NT2/D1 (cell line): ENCODE data around the gene MMP26.

Source experiments
- DNase-seq: peaks from one replicate; pipeline ENCODE4 v3.0.0-alpha.2; 2011; ENCODE audit warnings: low read depth, low spot score
- H3K27me3 ChIP-seq: 2 replicates; pipeline ENCODE4 v1.6.0; 2011; ENCODE audit warnings: mild to moderate bottlenecking; ENCODE audit not compliant: insufficient read length, insufficient read depth
- H3K36me3 ChIP-seq: 2 replicates; pipeline ENCODE4 v1.6.1; 2011; ENCODE audit warnings: mild to moderate bottlenecking, low read length, mixed read lengths; ENCODE audit not compliant: insufficient read depth, insufficient read length
- H3K4me1 ChIP-seq: 2 replicates; pipeline ENCODE4 v1.5.1; 2011; ENCODE audit not compliant: insufficient read depth, insufficient read length
- H3K4me3 ChIP-seq: 2 replicates; pipeline ENCODE4 v1.5.1; 2011; ENCODE audit warnings: low read depth; ENCODE audit not compliant: insufficient read length
- H3K9ac ChIP-seq: 2 replicates; pipeline ENCODE4 v1.6.0; 2011; ENCODE audit warnings: low read depth; ENCODE audit not compliant: insufficient read length
- H3K9me3 ChIP-seq: 2 replicates; pipeline ENCODE4 v1.5.1; 2011; ENCODE audit warnings: mild to moderate bottlenecking, low read length; ENCODE audit not compliant: insufficient read depth
- SUZ12 ChIP-seq: IDR thresholded peaks from 2 replicates; pipeline ENCODE4 v1.6.1; 2011; ENCODE audit not compliant: insufficient read length, insufficient read depth; ENCODE audit errors: extremely low read depth
- YY1 ChIP-seq: IDR thresholded peaks from 2 replicates; pipeline ENCODE4 v1.6.1; 2011; ENCODE audit not compliant: insufficient read length, insufficient read depth
- ZNF274 ChIP-seq: IDR thresholded peaks from 2 replicates; pipeline ENCODE4 v1.6.1; 2011; ENCODE audit warnings: mild to moderate bottlenecking, low read depth, low read length

The MMP26 gene

GRCh38 chr11:4672470-4672869, 32.1 kb upstream of the MMP26 start:
- no peak overlapping the region for H3K9ac ChIP-seq
- H3K9me3 ChIP-seq, result no peaks in the 10 kb centered on the region
- no peaks in the 10 kb centered on the region for H3K36me3 ChIP-seq
- H3K4me1 ChIP-seq, result no peaks in the 10 kb centered on the region
- TF ChIP-seq ZNF274, result no peak
- TF ChIP-seq SUZ12, result no peak
- no peak for TF ChIP-seq YY1
- no peaks in the 10 kb centered on the region for H3K27me3 ChIP-seq
- no peak overlapping the region for H3K4me3 ChIP-seq
- no peak for DNase-seq

DNA sequence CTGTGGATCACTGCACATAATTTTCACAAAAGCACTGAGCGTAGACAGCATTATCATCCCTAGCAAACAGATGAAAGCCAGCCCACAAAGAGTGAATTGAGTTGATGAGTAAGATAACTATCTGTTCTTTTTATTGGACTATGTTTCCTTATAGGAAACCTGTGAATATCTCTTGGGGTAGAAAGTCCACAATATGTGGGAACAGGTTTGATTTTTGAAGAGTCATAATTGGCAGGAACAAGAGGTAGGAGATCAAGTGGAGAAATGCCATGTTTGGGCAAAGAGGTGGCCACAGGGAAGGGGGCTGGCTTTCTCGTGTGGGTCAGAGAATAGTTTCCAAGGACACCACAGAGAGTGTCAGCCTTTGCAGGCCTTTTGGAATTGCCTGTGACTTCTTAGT, 30.8 kb upstream of the MMP26 start:
- no peaks in the 10 kb centered on the region for H3K36me3 ChIP-seq
- no peak overlapping the region for H3K4me3 ChIP-seq
- no peak overlapping the region for H3K9ac ChIP-seq
- TF ChIP-seq SUZ12 (no peak), ZNF274 (no peak), YY1 (no peak)
- H3K9me3 ChIP-seq, result no peaks in the 10 kb centered on the region
- DNase-seq, result no peak
- no peaks in the 10 kb centered on the region for H3K27me3 ChIP-seq
- no peaks in the 10 kb centered on the region for H3K4me1 ChIP-seq

DNA sequence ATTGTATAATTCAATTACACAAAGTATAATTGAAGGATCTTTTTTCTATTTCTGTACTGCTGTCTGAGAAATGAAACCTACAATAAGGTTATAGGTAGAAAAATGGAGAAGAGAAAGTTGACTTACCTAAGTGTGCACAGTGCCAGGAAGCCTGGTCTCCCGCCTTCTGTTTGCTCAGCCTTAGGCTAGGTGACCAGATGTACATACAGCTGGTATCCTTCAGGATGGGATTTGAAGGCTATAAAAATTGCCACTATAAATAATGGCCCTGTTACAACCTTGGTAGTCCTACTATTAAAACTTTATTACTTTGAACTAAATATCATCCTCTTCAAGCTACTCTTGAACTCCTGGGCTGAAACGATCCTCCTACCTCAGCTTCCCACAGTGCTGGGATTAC, 26.6 kb upstream of the MMP26 start:
- no peak for DNase-seq
- Histone ChIP-seq H3K9ac (no peak overlapping the region), H3K4me3 (no peak overlapping the region), H3K27me3 (no peaks in the 10 kb centered on the region), H3K4me1 (no peaks in the 10 kb centered on the region), H3K36me3 (no peaks in the 10 kb centered on the region), H3K9me3 (no peaks in the 10 kb centered on the region)
- no peak for TF ChIP-seq SUZ12
- no peak for TF ChIP-seq ZNF274
- TF ChIP-seq YY1, result no peak

DNA sequence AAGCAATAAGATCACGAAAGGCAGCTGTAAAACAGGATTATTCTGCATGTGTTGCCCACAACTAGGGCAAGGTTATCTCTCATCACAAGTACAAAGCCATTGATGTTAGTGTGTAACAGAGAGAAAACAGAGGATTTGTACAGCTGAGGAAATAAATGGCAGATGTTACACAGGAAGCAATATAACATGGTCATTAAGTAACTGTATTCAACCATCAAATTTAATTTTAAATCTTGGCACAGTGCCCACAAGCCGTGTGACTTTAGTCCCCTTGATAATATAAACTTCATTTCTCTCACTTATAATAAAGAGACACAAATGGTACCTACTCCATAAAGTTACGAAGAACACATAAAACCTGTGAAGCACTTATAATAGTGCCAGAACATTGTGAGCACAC, 24.2 kb upstream of the MMP26 start:
- no peak for TF ChIP-seq YY1
- no peak for TF ChIP-seq ZNF274
- no peak for TF ChIP-seq SUZ12
- H3K9me3 ChIP-seq, result no peaks in the 10 kb centered on the region
- no peaks in the 10 kb centered on the region for H3K36me3 ChIP-seq
- DNase-seq, result no peak
- H3K4me3 ChIP-seq, result no peak overlapping the region
- no peak overlapping the region for H3K9ac ChIP-seq
- H3K4me1 ChIP-seq, result no peaks in the 10 kb centered on the region
- no peaks in the 10 kb centered on the region for H3K27me3 ChIP-seq

- Histone ChIP-seq H3K4me3 (no peak overlapping the region), H3K27me3 (no peaks in the 10 kb centered on the region), H3K36me3 (no peaks in the 10 kb centered on the region), H3K9me3 (no peaks in the 10 kb centered on the region), H3K4me1 (no peaks in the 10 kb centered on the region), H3K9ac (no peak overlapping the region)
- no peak for DNase-seq
- TF ChIP-seq ZNF274 (no peak), YY1 (no peak), SUZ12 (no peak)
These were observed 21.8 kb upstream of the MMP26 start for GRCh38 chr11:4682623-4683419.

DNA sequence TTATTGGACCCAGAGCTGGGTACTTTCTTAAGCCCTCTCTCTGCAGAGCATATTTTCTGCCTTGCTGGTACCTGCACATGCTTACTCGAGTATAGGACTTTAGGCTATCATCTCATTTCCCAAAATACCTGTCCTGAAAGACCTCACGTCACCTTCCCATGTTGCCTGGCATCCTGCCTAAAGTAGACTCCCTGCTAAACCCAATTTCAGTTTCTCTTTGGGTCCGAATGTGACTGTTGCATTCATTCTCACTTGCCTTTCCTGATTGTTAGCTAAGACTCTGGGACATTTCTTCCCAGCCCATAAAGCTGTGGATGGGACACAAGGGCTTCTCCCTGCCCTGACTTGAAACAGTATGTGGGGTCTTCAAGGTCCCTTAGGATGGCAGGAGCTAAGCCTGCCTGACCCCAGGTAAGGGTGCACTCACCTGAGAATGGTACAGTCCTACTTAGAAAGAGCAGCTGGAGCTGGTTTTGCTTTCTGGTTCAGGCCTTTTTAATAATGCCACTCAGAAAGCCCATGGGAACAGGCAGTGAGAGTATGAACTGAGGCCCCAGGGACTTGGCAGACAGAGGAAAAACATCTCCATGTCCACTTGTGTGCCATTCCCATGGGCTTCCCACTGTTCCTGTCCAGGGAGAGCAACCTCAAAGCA, 19.8 kb upstream of the MMP26 start:
- Histone ChIP-seq H3K27me3 (no peaks in the 10 kb centered on the region), H3K36me3 (no peaks in the 10 kb centered on the region), H3K9me3 (no peaks in the 10 kb centered on the region), H3K4me3 (no peak overlapping the region), H3K9ac (no peak overlapping the region), H3K4me1 (no peaks in the 10 kb centered on the region)
- TF ChIP-seq YY1 (no peak), ZNF274 (no peak), SUZ12 (no peak)
- no peak for DNase-seq

- H3K4me1 ChIP-seq, result no peaks in the 10 kb centered on the region
- no peak overlapping the region for H3K4me3 ChIP-seq
- no peaks in the 10 kb centered on the region for H3K36me3 ChIP-seq
- DNase-seq, result no peak
- H3K27me3 ChIP-seq, result no peaks in the 10 kb centered on the region
- no peaks in the 10 kb centered on the region for H3K9me3 ChIP-seq
- TF ChIP-seq YY1 (no peak), ZNF274 (no peak), SUZ12 (no peak)
- no peak overlapping the region for H3K9ac ChIP-seq
These were observed 9.1 kb upstream of the MMP26 start for GRCh38 chr11:4695442-4695841.
